DMS153 treated with DMSO at 0.1 percent for 48 hours (cell line): ENCODE results near the gene ZNF423.

Source experiments
- DNase-seq: peaks from one replicate; lab custom pipeline; 2025; ENCODE audit not compliant: unreplicated experiment; lab: John Stamatoyannopoulos, UW

ZNF423 gene

DNA sequence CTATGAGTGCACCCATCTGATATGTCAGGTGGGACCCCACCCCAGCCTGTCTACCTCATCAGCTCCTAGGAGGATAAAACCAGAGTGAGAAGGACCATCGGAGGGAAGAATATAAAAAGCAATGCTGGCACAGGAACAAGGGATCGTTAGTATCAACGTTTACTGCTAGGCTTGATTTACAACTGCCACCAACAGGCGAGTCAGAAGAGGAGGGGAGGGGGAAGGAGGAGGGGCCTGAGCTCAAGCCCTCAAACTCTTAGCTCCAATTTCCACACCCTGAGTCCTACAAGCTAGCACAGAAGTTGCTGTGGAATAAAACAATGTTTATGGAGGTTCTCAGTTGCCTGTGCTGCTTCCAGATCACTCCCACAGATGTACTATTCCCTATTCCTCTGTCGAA lies 247.8 kb downstream of the ZNF423 start:
- no peak for DNase-seq

DNA sequence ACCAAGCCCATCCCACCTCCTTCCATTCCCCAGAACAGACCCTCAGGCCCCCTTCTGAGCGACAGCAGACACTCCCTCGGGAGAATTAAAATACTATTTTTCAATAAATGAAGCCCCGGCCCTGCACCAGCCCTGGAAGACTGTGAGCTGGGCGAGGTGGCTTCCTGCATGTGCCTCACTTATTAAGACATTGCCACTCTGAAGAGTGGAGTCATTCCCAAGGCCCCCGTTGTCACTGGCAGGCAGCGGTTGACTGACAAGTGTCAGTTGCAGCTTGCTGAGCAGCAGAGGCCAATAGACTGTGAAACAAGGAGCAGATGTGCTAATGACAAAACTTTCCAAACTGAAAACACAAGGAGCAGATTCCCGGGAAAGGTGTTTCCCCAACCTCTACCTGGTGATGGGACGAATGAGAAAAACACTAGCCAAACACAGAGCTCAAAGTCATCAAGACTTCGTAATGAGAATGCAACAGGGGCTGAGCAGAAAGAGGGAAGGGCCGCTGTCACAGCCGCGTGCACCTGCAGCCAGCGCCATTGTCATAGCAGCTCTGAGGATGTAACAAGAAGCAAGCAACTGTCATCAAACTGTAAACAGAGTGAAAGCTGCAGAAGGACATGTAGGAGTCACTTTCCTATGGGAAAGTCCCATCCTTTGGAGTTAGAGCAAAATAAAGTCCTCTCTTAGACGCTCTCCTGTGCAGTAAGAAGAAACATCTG lies 250.2 kb downstream of the ZNF423 start:
- DNase-seq: no peak

DNA sequence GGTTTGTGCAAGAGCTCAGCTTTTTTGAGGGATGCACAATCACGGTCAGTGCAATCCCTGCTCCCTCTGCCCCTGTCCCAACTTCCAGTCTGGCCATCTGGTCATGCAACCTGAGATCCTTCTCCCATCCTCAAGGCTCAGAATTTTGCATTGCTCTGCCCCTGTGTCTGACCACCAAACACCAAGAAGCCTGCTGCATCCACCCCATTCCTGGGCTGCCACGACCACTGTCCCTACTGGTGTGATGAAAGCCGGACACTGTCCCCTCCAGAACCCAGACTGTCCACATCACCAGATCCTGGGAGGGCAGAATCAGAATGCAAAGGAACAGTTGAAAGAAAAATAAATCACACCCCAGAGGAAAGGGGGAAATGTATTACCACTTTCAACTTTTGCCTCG lies 251.3 kb downstream of the ZNF423 start:
- no peak for DNase-seq

DNA sequence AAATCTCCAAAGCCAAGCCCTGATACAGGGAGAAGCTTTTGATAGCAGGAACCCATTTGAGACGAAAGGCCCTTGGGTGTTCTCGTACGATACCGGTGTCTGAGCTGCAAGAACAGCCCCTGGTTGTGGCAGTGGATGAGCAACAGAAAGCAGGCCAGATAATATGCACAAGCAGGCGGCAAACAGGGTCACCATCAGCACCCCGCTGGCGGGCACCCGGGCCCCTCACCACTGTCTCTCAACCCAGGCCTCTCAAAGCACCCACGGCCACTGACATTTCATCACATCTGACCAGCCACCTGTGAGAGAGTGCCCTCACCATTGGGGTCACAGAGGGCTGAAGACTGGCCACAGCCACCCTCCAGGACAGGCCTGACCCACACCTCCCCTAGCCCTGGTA lies 252.0 kb downstream of the ZNF423 start:
- no peak for DNase-seq

DNA sequence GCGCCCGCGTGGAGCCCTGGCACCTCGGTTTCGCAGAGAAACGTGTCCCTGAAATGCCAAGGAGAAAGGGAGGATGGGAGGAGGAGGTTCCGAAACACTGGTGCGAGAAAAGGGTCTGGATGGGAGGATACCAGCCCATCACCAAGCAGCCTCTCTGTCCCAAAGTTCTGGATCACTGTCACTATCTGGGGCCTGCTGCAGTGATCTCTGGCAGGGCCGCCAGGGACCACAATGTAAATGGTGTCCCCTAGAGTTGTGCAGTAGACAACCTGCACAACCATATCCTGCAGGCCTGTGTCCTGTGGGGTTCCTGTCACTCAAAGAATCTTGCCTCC lies 253.0 kb downstream of the ZNF423 start:
- no peak for DNase-seq

DNA sequence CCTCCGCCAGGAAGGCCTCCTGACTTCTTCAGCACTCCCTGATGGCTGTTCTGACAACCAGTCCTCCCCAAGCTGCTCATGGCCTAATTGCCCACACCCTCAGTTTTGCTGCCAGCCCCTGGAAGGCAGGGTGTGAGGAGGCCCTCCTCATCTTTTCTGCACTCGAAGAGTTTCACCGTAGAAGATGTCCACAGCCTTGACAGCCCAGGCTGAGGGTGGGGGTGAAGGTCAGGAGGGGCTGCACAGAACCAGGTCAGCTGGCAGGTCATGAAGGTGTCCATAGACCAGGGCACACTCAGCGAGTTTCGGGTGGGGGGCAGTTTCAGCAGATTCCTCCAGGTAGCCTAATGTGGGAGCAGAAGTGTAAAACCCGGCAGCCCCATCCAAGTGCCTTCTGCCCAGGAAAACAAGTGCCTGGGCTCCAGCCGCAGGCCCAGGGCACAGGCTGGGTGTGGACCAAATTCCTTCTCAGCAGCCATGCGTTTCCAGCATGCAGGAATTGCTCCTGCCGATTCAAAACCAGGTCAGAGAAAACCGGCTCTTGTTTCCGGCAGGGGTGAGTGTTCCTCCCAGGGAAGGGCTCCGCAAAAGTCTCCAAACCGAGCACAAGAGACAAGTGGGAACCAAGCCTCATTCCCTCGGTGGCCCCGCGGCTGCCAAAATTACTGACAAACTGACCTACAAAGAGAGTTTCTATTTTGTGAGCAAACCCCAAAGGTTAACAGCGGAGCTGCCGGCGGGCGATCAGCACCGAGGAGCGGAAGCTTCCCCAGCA lies 253.5 kb downstream of the ZNF423 start:
- no peak for DNase-seq

DNA sequence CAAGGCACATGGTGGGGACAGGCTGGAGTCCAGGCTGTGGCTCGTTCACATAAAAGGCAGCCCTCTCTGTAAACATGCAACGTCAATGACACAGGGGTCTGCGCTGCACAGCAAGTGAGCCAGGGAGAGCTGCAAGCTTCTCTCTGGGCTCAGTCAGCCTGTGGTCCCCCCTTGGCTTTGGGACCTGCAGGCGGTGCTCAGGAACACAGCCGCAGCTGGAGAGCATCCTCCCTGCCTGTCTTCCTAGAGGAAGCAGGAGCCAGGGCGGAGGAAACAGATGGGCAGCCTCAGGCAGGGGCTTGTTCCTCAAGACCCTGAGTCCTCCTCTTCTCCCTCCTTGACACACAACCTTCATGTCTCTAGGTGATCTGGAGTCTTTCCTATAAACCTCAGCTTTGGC lies 254.3 kb downstream of the ZNF423 start:
- DNase-seq: no peak

DNA sequence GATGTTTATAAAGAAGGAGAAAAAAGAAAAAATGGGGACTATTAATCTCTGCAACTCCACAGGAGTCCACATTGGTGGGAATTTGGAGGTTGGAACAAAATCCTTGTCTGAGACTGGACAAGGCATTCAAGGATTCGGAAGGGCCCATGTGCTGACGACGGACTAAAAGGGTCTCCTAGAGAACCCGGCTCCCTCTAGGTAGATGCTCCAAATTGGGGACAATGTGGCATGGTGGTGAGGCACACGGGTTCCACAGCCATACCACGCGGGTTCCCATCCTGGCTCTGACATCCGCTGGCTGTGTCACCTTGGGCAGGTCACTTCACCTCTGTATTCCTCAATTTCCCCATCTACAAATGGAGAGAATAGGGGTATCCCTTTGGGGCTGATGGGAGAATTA lies 254.9 kb downstream of the ZNF423 start:
- no peak for DNase-seq

DNA sequence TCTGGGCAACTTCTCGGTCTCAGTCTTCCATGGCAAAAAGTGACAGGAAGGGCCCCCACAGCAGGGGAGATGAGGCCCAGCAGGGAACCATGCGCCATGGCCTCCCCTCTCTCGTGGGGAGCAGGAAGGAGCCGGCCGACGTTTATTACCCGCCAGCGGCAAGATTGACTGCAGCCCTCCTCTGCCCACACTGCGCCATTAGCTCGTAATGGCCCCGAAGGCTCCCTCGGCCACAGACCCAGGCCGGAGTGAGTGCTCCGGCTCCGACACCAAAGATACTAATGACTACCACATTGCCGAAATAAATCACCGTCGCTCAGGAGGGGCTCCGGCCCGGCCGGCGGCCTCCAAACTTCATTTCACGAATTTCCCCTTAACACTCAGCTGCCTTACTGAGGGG lies 255.4 kb downstream of the ZNF423 start:
- no peak for DNase-seq

DNA sequence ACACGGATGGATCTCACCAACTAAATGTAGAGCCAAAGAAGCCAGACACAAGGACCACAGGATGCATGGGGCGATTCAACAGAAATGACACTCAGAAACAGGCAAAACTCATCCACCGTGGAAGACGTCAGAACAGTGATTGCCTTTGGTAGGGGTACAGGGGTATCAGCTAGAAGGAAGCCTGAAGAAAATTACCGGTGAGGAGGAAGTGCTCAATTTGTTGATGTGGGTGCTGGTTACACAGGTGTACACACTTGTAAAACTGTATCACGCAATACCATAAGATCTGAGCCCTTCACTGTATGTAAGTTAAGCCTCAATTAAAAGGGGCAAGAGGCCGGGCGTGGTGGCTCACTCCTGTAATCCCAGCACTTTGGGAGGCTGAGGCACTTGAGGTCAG lies 256.2 kb downstream of the ZNF423 start:
- DNase-seq: no peak

DNA sequence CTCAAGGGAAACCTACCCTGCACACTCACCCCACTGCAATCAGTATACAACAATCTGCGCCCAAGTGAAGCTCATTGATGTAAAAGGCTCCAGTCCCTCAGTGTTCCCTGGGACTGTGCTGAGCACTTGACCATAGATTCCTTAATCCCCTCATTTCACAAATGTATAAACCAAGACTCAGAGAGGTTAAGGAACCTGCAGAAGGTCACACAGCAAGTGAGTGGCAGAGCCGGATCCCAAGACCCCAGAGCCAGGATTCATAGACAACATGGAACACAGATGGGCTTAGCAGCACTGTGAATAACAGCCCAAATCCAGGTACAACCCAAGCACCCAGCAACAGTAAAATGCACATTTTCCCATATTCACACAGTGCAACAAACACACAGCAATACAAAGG lies 256.6 kb downstream of the ZNF423 start:
- no peak for DNase-seq

DNA sequence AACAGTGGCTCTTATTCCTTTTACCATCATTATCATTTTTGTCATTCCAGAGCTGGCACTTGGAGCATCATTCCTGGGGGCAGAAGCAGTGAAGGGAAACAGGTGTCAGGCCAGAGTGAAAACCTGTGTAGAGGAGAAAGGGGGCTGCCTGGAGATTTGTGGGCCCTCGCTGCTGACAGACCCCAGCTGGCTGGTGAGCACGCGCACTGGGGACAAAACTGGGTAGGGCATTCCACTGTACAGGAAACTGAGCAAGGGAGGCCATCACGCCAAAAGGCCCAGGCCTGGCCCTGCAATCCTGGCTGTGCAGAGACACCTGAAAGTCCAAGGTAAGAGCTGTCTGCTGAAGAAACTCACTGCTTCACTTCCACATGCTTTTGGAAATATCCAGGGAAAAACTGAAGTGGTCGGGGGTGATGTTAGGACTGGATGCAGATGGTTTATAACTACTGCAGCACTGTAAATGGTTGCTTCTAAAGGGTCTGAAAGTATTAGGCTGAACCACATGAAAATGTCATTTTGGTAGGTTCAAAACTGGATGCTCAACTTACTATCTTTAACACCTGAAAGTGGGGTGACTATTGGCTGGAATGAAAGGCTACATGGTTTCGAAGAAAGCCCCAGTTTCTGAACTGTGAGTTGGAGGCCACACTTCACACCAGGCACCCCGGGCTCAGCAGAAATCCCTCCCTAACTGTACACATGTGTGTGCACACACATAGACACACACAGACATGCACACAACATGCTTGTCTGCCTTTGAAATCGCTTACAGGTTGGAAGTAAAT lies 257.3 kb downstream of the ZNF423 start:
- DNase-seq: no peak

DNA sequence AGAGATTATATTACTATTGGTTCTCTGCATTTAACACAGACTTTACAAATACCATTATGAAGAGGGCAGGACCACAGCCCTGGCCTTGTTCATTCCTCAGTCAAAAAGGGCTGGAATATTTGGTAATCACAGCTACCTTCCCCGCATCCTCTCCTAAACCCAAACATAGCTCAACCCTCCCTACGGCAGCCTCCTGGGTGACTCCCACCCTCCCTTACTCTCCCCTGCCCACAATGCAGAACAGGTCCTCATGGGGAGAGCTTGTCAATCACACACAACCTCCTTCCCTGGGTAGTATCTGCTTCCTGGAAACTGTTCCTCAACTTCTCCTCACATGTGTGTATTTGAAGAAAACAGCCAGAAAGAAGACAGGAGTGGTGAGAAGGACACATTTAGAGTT lies 258.1 kb downstream of the ZNF423 start:
- no peak for DNase-seq

DNA sequence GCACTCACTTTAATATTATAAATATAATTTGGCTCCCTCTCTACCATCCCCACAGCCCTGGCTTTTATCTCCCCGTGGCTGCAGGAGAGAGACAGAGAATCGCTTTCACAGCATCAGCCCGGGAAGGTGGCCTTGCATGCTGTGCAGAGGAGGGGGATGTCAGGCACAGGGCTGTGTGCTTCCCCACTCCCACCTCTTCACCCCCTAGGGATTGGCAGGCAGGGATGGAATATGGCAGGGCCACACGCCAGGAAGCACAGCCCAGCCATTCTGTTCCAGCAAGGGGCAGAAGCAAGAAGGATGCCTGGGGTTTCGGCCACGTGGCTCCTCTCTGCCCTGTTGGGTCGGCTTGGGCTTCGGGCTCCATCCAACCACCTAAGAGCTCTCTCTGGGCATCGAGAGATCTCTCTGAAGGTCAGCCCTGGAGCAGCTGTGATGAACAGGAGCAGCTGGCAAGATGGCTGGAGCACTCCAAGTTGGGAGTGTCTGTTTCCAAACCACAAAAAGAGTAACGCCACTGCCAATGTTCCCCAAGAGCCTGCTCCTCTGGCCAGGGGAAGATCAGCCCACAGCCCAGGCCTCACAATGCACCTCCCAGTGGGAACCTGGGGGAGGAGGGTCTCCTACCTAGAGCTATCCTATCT lies 259.1 kb downstream of the ZNF423 start:
- no peak for DNase-seq

DNA sequence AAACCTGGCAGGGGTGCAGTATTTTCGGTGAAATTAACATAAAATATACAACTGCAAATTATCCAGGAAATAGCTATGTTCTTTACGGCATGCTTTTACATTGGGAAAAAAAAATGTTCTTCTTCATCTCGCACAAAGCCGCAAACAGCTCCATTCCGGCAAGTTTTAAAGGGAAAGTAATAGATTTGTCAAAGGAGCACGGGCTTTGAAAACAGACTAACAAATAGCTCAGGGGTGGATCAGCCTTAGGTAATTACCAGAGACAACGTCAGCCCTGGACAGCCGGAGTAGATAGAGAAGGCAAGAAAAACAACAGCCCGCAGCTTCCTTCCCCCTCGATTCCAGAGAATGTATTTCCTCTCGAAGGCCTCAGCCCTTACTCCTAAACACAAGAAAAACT lies 259.8 kb downstream of the ZNF423 start:
- no peak for DNase-seq

DNA sequence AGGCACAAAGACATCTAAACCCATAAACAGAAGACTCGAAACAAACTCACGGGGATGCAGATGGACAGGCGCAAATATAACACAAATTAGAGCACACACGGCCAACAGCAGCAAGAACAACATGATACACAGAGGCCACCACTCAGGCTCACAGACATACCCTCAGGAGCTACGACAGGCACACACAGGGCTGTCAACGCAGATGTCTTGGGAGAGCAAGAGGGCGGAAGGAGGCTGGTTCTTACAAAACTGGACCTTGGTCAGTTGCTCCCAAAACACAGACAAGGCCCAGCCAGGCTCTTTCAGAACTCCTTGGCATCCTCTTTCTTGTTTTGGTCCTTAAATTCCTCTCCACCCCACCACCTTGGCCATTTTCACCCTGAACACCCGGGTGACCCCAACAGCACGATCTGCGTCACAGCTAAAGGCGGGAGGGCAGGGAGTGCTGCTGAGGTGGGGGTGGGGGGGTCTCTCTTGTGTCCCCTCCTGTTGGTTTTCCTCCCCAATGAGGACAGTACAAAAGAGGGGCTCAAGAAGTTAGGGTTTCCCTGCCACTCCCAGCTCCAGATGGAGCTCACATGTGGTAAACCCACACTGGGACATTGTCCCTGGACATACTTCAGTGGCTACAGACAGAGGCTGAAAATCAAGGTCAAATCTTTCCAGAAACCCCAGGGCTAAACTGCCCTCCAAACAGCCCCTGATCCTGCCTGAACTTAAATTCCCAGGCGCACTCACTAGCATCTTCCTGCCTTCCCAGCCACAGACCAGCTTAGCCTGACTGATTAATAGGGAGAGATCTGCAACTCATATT lies 261.0 kb downstream of the ZNF423 start:
- no peak for DNase-seq

DNA sequence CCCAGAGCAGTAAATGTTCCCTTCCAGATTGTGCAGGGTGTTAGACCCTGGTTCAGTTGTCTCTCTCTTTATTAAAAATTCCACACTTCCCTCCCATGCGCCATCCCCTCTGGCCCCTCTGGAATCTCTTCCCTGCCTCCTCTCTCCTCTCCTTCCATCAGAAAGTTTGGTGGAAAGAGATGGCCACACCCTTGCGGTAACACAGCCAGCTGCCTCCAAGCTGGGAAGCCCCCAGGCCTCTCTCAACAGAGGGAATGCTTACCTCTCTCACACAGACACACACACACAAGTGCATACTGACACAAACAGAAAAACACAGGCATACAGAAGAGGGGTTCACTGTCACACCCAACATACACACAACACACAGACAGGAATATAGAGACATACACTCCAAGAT lies 261.8 kb downstream of the ZNF423 start:
- no peak for DNase-seq

DNA sequence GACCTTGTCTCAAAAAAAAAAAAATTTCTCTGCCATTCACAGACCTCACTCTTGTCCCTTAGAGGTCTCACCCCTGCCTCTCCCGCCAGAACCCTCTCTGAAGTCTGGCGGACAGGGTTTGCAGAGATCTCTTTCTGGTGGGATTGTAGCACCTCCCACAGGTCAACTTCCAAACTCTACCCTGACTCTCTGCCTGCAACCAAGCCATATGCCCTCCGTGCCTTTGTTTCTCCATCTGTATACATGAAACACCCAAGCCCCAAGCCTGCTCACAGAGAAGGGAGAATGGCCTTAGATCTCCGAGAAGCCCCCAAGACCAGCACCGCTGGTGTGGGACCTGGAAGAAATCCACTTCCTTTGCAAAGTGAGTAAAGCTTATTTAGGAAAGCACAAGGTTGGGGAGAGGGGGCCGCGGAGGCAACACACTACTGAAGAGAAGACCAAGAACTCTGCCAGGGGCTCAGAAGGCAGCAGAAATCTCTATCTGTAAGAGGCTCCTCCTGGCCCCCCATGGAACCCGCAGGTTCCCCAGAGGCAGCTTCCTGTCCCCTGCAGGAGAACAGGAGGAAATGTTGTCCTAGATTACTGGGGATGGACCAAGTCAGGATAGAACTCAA lies 262.4 kb downstream of the ZNF423 start:
- no peak for DNase-seq

DNA sequence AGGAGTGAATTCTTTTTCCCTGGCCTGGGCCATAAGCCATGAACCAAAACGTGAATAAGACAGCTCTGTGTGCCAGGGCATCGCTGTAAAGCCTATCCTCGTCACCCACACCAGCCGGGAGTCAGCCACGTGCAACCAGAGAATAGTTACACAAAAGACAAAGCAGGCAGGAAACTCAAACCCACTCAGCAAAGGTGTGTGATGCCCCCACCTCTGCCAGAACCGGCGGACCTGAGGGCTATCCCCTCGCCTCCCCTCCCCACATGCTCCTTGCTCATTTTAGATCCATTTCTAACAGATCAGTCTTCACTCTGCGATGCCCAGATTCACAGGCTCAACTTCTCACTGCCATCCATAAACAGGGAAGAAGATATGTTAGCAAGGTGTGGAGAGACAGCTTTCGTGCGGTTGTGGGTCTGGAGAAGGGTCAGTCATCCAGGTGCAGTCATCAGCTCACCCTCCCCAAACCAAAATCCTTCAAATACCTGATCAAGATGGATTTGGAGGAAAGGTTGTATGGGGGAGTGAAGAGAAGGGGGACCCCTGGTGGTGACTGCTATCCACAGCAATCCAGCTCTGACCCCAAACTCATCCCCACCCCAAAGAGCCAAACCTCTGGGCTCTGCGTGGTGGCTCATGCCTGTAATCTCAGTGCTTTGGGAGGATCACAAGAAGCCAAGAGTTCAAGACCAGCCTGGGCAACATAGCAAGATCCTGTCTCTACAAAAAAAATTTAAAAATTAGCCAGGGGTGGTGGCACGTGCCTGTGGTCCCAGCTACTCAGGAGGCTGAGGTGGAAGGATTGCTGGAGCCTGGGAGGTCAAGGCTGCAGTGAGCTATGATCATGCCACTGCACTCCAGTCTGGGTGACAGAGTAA lies 263.1 kb downstream of the ZNF423 start:
- no peak for DNase-seq
